Ramos (cell line): ENCODE results near the gene LGALS16.
"Not testable (repeated sequence)": the region's sequence is repeated elsewhere in the genome, so short reads cannot be mapped to it uniquely, and the experiment has no call there.

ENCODE experiments used
- in situ Hi-C: fragments of 300-500 bp; cut with MboI; formaldehyde crosslinking; loops from one replicate; pipeline ENCODE4 v1.14.3; 2022; ENCODE audit warnings: low sequenced_read_pairs; ENCODE audit not compliant: unreplicated experiment

The LGALS16 gene, protein sequence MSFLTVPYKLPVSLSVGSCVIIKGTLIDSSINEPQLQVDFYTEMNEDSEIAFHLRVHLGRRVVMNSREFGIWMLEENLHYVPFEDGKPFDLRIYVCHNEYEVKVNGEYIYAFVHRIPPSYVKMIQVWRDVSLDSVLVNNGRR

DNA sequence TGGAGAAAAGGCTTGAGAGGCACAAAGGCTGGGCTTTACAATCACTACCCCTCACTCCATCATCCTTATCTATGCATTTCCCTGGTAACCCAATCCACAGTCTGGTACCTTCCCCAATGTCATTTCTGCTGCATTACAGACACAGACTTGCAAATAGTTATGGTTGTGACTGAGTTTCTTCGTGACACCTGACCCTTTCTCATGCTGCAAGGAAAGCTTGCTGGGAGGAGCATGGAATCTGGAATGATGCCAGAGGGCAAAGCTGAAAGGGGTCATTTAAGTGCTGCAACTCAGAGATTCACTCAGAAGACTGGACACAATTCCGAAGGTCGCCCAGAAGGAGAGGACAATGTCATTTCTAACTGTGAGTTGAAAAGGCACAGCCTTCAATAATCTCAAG, at the start of gene LGALS16:
Gene LGALS16, plus strand, starts transcription at position 301 of the 400 bp plus-strand sequence. Its CDS starts 49 bp downstream, at position 350.
- in situ Hi-C loops, result no loop called here

GRCh38 chr19:39607021-39607420, 48.7 kb upstream of the LGALS16 start:
- in situ Hi-C loops, result no loop called here

DNA sequence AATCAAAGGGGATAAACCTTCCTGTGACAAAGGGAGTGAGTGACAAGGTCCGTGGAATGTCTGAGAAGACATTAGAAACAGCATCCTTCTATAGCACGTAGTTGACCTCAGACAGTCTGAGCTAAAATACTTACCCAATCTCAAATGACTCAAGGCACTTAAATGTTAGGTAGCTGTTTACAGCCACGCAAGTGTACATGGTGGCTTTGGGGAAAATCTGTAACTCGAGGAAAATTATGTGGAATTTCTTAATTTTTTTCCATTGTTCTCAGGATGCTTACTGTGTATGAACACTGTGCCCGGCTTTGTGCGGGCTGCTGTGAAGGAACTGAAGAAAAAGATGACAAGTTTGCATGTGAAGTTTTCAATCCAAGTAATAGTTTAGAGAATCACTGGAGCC, 48.2 kb upstream of the LGALS16 start:
- in situ Hi-C loops, result no loop called here

DNA sequence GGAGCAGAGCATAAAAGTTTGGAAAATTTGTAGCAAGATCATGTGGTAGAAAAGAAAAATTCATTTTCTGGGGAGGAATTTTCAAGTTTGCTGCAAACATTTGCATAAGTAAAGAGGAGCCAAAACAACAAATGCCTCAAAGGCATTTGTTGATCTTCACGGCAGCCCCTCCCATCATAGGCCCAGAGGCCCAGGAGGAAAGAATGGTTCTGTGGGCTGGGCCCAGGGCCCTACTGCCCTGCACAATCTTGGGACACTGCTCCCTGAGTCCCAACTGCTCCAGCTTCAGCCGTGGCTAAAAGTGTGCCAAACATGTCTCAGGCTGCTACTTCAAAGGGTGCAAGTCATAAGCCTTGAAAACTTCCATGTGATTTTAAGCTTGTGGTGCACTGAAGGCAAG, 42.1 kb upstream of the LGALS16 start:
- in situ Hi-C loops, result no loop called here

DNA sequence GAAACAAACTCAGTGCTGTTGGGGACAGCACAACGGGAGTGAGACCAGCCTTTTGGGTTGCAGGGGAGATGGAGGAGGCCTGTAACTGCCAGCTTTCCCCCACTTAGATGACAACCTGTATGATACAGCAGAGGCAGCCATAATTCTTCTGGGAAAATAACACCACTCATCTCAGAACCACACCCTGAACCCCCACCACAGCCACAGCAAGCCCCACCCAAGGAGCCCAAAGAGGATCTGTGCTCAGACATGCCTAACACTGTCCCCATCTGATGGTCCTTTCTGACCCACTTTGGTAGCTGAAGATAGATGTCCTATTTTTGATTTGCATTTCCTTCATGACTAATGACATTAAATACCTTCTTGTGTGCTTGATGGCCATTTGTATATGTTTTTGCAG, 38.0 kb upstream of the LGALS16 start:
- in situ Hi-C loops, result no loop called here

GRCh38 chr19:39623946-39624345, 31.8 kb upstream of the LGALS16 start:
- in situ Hi-C loops, result no loop called here

DNA sequence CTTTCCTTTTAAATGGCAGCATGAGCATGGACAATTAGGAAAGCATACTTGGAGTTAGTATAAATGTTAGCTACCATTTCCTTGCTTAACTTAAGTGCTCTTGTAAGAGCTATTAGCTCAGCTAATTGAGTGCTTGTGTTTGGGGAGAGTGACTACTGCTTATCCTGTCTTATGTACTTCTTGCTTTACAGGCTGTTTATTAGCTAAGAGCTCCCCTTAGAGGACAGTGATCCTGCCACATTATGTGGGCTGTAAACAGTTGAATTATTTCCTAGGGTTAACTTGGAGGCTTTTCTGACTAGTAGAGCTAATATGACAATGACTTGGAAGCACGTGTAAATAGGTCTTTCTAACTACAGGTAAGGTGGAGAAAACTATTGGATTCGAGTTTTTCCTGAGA, 28.1 kb upstream of the LGALS16 start:
- in situ Hi-C loops, result not testable (repeated sequence)

DNA sequence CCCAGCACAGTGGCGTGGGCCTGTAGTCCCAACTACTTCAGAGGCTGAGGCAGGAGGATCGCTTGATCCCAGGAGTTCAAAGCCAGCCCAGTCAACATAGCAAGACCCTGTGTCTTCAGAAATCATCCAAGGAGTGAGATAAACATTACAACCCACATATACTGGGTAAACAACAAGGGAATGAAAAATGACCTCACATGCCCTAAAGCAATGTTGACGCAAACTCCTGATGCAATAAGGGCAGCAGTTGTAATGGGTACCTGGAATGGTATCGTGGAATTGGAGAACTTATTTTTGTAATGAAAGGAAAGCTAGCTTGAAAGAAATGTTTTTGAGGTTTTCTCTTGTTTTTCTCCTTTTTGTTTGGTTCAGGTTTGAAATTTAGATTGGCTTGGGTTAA, 24.5 kb upstream of the LGALS16 start:
- in situ Hi-C loops, result no loop called here

- in situ Hi-C loops, result no loop called here
These were observed 24.1 kb upstream of the LGALS16 start for GRCh38 chr19:39631626-39632025.

DNA sequence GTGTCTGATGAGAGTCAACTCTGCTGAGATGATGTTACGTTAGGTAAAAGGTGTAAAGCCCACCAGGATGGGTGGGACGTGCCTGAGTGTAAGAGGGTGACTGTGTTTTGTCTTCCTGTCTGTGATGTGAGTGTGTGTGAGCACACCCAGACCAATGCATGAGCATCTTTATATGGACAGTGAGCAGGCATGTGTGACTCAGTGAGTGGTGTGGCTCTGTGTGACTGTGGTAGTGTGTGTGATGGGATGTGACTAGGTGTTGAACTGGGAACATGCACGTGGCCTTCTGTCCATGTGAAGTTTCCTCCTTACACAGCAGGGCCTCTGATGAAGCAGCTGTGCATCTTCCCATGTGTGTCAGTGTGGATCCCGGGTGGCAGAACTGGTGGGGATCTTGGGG, 17.8 kb upstream of the LGALS16 start:
- in situ Hi-C loops, result no loop called here

- in situ Hi-C loops, result no loop called here
These were observed 13.9 kb upstream of the LGALS16 start for GRCh38 chr19:39641773-39642172.

- in situ Hi-C loops, result no loop called here
These were observed 12.1 kb upstream of the LGALS16 start for GRCh38 chr19:39643591-39643990.

- in situ Hi-C loops, result no loop called here
These were observed 9.8 kb upstream of the LGALS16 start for GRCh38 chr19:39645800-39646411.

DNA sequence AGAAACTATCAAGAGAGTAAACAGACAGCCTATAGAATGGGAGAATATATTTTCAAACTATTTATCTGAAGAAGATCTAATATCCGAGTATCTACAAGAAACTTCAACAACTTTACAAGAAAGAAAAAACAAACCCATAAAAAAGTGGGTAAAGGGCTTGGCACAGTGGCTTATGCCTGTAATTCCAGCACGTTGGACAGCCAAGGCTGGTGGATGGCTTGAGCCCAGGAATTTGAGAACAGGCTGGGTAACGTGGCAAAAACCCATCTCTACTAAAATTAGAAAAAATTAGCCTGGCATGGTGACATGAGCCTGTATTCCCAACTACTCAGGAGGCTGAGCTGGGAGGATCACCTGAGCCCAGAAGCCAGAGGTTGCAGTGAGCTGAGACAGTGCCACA, 7.8 kb upstream of the LGALS16 start:
- in situ Hi-C loops, result no loop called here

GRCh38 chr19:39659791-39660190, 4.1 kb downstream of the LGALS16 start:
- in situ Hi-C loops, result loop anchor here (10.0 kb wide), 1 partner anchor 115 kb away; the partner anchor contains the start of gene EID2

GRCh38 chr19:39660661-39661060, 4.9 kb downstream of the LGALS16 start:
- in situ Hi-C loops, result loop anchor here (10.0 kb wide), 1 partner anchor 116 kb away; the partner anchor contains the start of gene EID2

- in situ Hi-C loops, result loop anchor here (10.0 kb wide), 1 partner anchor 117 kb away; the partner anchor contains the start of gene EID2
These were observed 5.9 kb downstream of the LGALS16 start for GRCh38 chr19:39661565-39661964.

DNA sequence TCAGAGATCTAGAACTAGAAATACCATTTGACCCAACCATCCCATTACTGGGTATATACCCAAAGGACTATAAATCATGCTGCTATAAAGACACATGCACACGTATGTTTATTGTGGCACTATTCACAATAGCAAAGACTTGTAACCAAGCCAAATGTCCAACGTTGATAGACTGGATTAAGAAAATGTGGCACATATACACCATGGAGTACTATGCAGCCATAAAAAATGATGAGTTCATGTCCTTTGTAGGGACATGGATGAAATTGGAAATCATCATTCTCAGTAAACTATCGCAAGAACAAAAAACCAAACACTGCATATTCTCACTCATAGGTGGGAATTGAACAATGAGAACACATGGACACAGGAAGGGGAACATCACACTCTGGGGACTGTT, 14.1 kb downstream of the LGALS16 start:
- in situ Hi-C loops, result loop anchor here (10.0 kb wide), 1 partner anchor 125 kb away; the partner anchor contains the start of gene EID2

DNA sequence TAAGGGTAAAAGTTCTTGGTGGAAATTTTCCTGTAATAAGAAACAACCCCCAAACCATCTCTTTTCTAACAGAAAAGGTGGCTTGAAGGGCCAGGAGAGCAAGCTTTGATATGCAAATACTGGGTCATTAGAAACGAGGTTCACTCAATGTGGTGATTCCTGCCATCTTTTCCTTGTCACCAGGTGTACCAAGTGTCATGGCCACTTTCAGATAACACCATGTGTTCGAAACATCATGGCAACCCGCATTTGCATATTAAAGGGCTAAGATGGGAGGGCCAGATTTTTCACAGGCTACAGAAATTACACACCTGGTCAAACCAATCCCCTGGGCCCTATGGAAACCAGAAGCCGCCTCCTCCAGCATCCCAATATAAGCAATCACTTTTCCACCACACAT, 15.3 kb downstream of the LGALS16 start:
- in situ Hi-C loops, result no loop called here

- in situ Hi-C loops, result no loop called here
These were observed 16.1 kb downstream of the LGALS16 start for GRCh38 chr19:39671739-39672363.

- in situ Hi-C loops, result no loop called here
These were observed 16.8 kb downstream of the LGALS16 start for GRCh38 chr19:39672473-39672872.

- in situ Hi-C loops, result not testable (repeated sequence)
These were observed 18.1 kb downstream of the LGALS16 start for GRCh38 chr19:39673862-39674261.
